GM23248 (cell line): Measurements from ENCODE around the gene OR14K1. TPM values are rescaled to one million over a fixed set of nuclear protein-coding genes. Genes with fewer than 3 reads are reported as not detected.
"Not testable (repeated sequence)": the region's sequence is repeated elsewhere in the genome, so short reads cannot be mapped to it uniquely, and the experiment has no call there.

Experiments used
- DNase-seq: peaks from one replicate; pipeline ENCODE4 v3.0.0-alpha.2; 2015
- H2AFZ ChIP-seq: fragments of 200-600 bp; sonication (generic); 2 replicates; pipeline ENCODE4 v1.6.1; 2016; ENCODE audit warnings: antibody characterized with exemption
- H3F3A ChIP-seq: fragments of 200-600 bp; sonication (generic); 2 replicates; pipeline ENCODE4 v1.6.1; 2016; ENCODE audit warnings: mild to moderate bottlenecking, antibody characterized with exemption, mixed run types; ENCODE audit not compliant: insufficient read depth
- H3K27ac ChIP-seq: fragments of 200-600 bp; sonication (generic); 2 replicates; pipeline ENCODE4 v1.5.1; 2016; ENCODE audit warnings: mild to moderate bottlenecking
- H3K27me3 ChIP-seq: fragments of 200-600 bp; sonication (generic); replicated peaks from 2 replicates; pipeline ENCODE4 v1.6.1; 2016; ENCODE audit warnings: mild to moderate bottlenecking; ENCODE audit not compliant: insufficient read depth
- H3K36me3 ChIP-seq: fragments of 200-600 bp; sonication (generic); 2 replicates; pipeline ENCODE4 v1.6.1; 2016; ENCODE audit warnings: low read depth, mild to moderate bottlenecking
- H3K4me1 ChIP-seq: fragments of 200-600 bp; sonication (generic); 2 replicates; pipeline ENCODE4 v1.6.1; 2016; ENCODE audit warnings: mild to moderate bottlenecking; ENCODE audit not compliant: insufficient read depth
- H3K4me2 ChIP-seq: fragments of 200-600 bp; sonication (generic); one replicate; pipeline ENCODE4 v1.6.1; 2016; ENCODE audit warnings: mild to moderate bottlenecking; ENCODE audit not compliant: unreplicated experiment
- H3K4me3 ChIP-seq: fragments of 200-600 bp; sonication (generic); 2 replicates; pipeline ENCODE4 v1.5.1; 2016; ENCODE audit warnings: mild to moderate bottlenecking
- H3K79me2 ChIP-seq: fragments of 200-600 bp; sonication (generic); 2 replicates; pipeline ENCODE4 v1.6.1; 2016; ENCODE audit warnings: mild to moderate bottlenecking; ENCODE audit not compliant: insufficient read depth
- H3K9ac ChIP-seq: fragments of 200-600 bp; sonication (generic); 2 replicates; pipeline ENCODE4 v1.6.1; 2016; ENCODE audit warnings: mild to moderate bottlenecking
- H3K9me2 ChIP-seq: fragments of 200-600 bp; sonication (generic); 2 replicates; pipeline ENCODE4 v1.6.1; 2016; ENCODE audit warnings: mixed run types, mild to moderate bottlenecking, moderate library complexity; ENCODE audit not compliant: insufficient read depth
- H3K9me3 ChIP-seq: fragments of 200-600 bp; sonication (generic); one replicate; pipeline ENCODE4 v1.6.1; 2017; ENCODE audit warnings: low read depth
- H4K20me1 ChIP-seq: fragments of 200-600 bp; sonication (generic); 2 replicates; pipeline ENCODE4 v1.6.0; 2016; ENCODE audit not compliant: insufficient read depth
- EZH2 ChIP-seq: fragments of 200-600 bp; sonication (generic); IDR thresholded peaks from 2 replicates; pipeline ENCODE4 v1.6.1; 2018; ENCODE audit warnings: antibody characterized with exemption, mild to moderate bottlenecking; ENCODE audit not compliant: insufficient read depth, poor library complexity, severe bottlenecking
- EZH2phosphoT487 ChIP-seq: fragments of 200-600 bp; sonication (generic); IDR thresholded peaks from 2 replicates; pipeline ENCODE4 v1.6.1; 2018; ENCODE audit warnings: antibody characterized with exemption, moderate library complexity, mild to moderate bottlenecking, low read depth; ENCODE audit not compliant: insufficient read depth
- WGBS, 2 experiments: methylation state at CpG; one replicate each; pipeline ENCODE4 v1.1.6; 2015 to 2017; ENCODE audit warnings: low lambda C conversion rate in 2 of 2, low coverage in 1 of 2; ENCODE audit errors: missing lambda C conversion rate in 2 of 2; 5-methylcytosine and 5-hydroxymethylcytosine counted together
- in situ Hi-C: fragments of 300-500 bp; cut with MboI; formaldehyde crosslinking; loops from 2 replicates; pipeline ENCODE4 v1.15.0; 2020
- polyA plus RNA-seq: library from polyadenylated mRNA; unstranded; fragments of >200 nt; fragmentation: Nextera tagmentation; extraction: Ambion mirVana; gene quantifications from 2 replicates; pipeline ENCODE4 v1.2.1, GENCODE V29; 2016
- total RNA-seq: library from RNA; depleted of rRNA; stranded (reverse); fragments of >200 nt; shearing (Covaris generic); gene quantifications from 2 replicates; pipeline ENCODE4 v1.2.3, GENCODE V29; 2014

OR14K1 gene
- total and polyA plus RNA-seq, 2 experiments from 2014 or later = not detected

- DNase-seq = no peak
- in situ Hi-C loops = no loop called here
- 25 to 26% methylated on average over 3 of the region's 3 CpGs for WGBS, 2 experiments
Observed at GRCh38 chr1:247716546-247716945, 21.9 kb upstream of the OR14K1 start, which contains the start of gene OR6F1. Gene OR6F1, minus strand, starts transcription at chr1:247716646. Its CDS starts 3,891 bp downstream, at chr1:247712755.

GRCh38 chr1:247721222-247721621, 17.2 kb upstream of the OR14K1 start:
- no peaks in the 10 kb centered on the region for H3F3A ChIP-seq
- H4K20me1 ChIP-seq = no peaks in the 10 kb centered on the region; the same call in 1 of the 2 replicates
- no peaks in the 10 kb centered on the region for H3K36me3 ChIP-seq
- no peaks in the 10 kb centered on the region for H3K79me2 ChIP-seq
- H3K9me3 ChIP-seq = peaks cover 5% of the 10 kb centered on the region
- in situ Hi-C loops = no loop called here
- WGBS, 2 experiments = 30 to 32% methylated on average over 4 of the region's 4 CpGs
- no peaks in the 10 kb centered on the region for H3K4me1 ChIP-seq
- H3K4me2 ChIP-seq = no peak overlapping the region
- TF ChIP-seq EZH2phosphoT487 = no peak
- no peaks in the 10 kb centered on the region for H3K9me2 ChIP-seq
- no peak overlapping the region for H3K4me3 ChIP-seq
- H3K27ac ChIP-seq = no peak overlapping the region
- H3K9ac ChIP-seq = no peak overlapping the region
- DNase-seq = no peak
- H3K27me3 ChIP-seq = no peaks in the 10 kb centered on the region
- H2AFZ ChIP-seq = no peak overlapping the region

More at GRCh38 chr1:247716546-247716945, 21.9 kb upstream of the OR14K1 start, which contains the start of gene OR6F1:
- Histone ChIP-seq H3K27me3 (no peaks in the 10 kb centered on the region), H2AFZ (no peak within 1 kb of the TSS), H3K9ac (no peak within 1 kb of the TSS), H3K9me2 (no peaks in the 10 kb centered on the region), H3K4me3 (no peak within 1 kb of the TSS), H3K9me3 (peaks cover 5% of the 10 kb centered on the region), H3K36me3 (no peaks in the 10 kb centered on the region), H3K4me1 (no peaks in the 10 kb centered on the region), H3K4me2 (no peak within 1 kb of the TSS), H3K79me2 (no peaks in the 10 kb centered on the region), H4K20me1 (no peaks in the 10 kb centered on the region; the same call in 1 of the 2 replicates), H3F3A (no peaks in the 10 kb centered on the region), H3K27ac (no peak within 1 kb of the TSS)
- TF ChIP-seq EZH2 (no peak), EZH2phosphoT487 (no peak)

GRCh38 chr1:247740721-247741120, 2.3 kb downstream of the OR14K1 start:
- Histone ChIP-seq H2AFZ (no peak overlapping the region), H3K36me3 (no peaks in the 10 kb centered on the region), H3K4me2 (no peak overlapping the region), H3K79me2 (no peaks in the 10 kb centered on the region), H3K9ac (no peak overlapping the region), H3K4me3 (no peak overlapping the region), H3K27ac (no peak overlapping the region), H3K4me1 (no peaks in the 10 kb centered on the region), H3F3A (no peaks in the 10 kb centered on the region), H3K9me2 (no peaks in the 10 kb centered on the region), H3K9me3 (no peaks in the 10 kb centered on the region), H4K20me1 (no peaks in the 10 kb centered on the region), H3K27me3 (no peaks in the 10 kb centered on the region)
- in situ Hi-C loops = no loop called here
- TF ChIP-seq EZH2phosphoT487 = no peak
- no peak for TF ChIP-seq EZH2
- WGBS, 2 experiments = 2 to 7% methylated on average over 2 of the region's 2 CpGs
- no peak for DNase-seq

- H3K36me3 ChIP-seq = no peaks in the 10 kb centered on the region
- WGBS, 2 experiments = 31 to 34% methylated on average over 5 of the region's 5 CpGs
- no peaks in the 10 kb centered on the region for H3F3A ChIP-seq
- H3K27me3 ChIP-seq = no peaks in the 10 kb centered on the region
- in situ Hi-C loops = no loop called here
- H3K4me3 ChIP-seq = no peak overlapping the region
- H3K9me2 ChIP-seq = no peaks in the 10 kb centered on the region
- no peaks in the 10 kb centered on the region for H4K20me1 ChIP-seq
- H3K9me3 ChIP-seq = no peaks in the 10 kb centered on the region
- no peak for TF ChIP-seq EZH2phosphoT487
- TF ChIP-seq EZH2 = no peak
- no peaks in the 10 kb centered on the region for H3K79me2 ChIP-seq
- no peak overlapping the region for H3K9ac ChIP-seq
- H3K4me2 ChIP-seq = no peak overlapping the region
- H2AFZ ChIP-seq = no peak overlapping the region
- no peaks in the 10 kb centered on the region for H3K4me1 ChIP-seq
- H3K27ac ChIP-seq = no peak overlapping the region
- no peak for DNase-seq
Observed at GRCh38 chr1:247741756-247742155, 3.3 kb downstream of the OR14K1 start.

GRCh38 chr1:247742215-247742760, 3.9 kb downstream of the OR14K1 start:
- DNase-seq, H3K27me3 ChIP-seq, H2AFZ ChIP-seq, H3F3A ChIP-seq, H3K4me3 ChIP-seq, H3K9ac ChIP-seq, H3K4me1 ChIP-seq, H4K20me1 ChIP-seq, H3K36me3 ChIP-seq, in situ Hi-C loops, H3K27ac ChIP-seq, H3K79me2 ChIP-seq, H3K4me2 ChIP-seq, H3K9me3 ChIP-seq, H3K9me2 ChIP-seq: not testable (repeated sequence)
- 9 to 15% methylated on average over 3 of the region's 3 CpGs for WGBS, 2 experiments
